ENCODE results near the gene ARHGEF5. TPM values are rescaled to one million over a fixed set of nuclear protein-coding genes. Genes with fewer than 3 reads are reported as not detected.
"Not testable (repeated sequence)": the region's sequence is repeated elsewhere in the genome, so short reads cannot be mapped to it uniquely, and the experiment has no call there.

The ARHGEF5 gene
- total and polyA plus RNA-seq, 2 experiments from 2014 or later: 23.1 to 24.2 TPM

DNA sequence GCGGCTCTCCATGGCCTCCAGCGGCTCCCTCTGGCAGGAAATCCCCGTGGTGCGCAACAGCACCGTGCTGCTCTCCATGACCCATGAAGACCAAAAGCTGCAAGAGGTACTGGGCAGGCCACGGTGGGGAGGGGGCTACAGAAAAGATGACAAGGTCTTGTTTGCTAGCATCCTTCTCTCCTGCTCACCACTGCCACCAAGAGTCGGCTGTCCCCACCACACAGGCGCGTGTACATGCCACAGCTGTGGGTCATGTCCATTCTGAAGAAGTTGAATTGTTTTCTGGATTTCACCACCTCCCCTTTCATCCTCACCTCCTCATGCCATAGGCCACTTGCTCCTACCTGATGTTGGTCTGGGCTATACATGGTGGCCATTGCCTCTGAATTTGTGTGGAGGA, 12.0 kb downstream of the ARHGEF5 start:
- not testable (repeated sequence) for DNase-seq (ENCODE audit: low spot score); H4K20me1 ChIP-seq (ENCODE audit: insufficient read depth, poor library complexity, severe bottlenecking); H3K9me3 ChIP-seq (ENCODE audit: low read depth); H3K4me3 ChIP-seq; H3K79me2 ChIP-seq; H2AFZ ChIP-seq; H3K36me3 ChIP-seq (replicated peaks; ENCODE audit: insufficient read depth, low read depth); H3K4me1 ChIP-seq (ENCODE audit: insufficient read depth); H3K27ac ChIP-seq; H3K4me2 ChIP-seq; H3K9me2 ChIP-seq (replicated peaks; ENCODE audit: insufficient read depth); H3K27me3 ChIP-seq
- no CpG with 5 or more reads among the region's 9 CpGs for WGBS (ENCODE audit: low lambda C conversion rate, missing lambda C conversion rate)

- H3K4me2 ChIP-seq; H3K36me3 ChIP-seq (replicated peaks; ENCODE audit: insufficient read depth, low read depth); H3K27me3 ChIP-seq; H3K9me3 ChIP-seq (ENCODE audit: low read depth); H2AFZ ChIP-seq; DNase-seq (ENCODE audit: low spot score); H3K4me3 ChIP-seq; H3K27ac ChIP-seq; H3K79me2 ChIP-seq; H3K4me1 ChIP-seq (ENCODE audit: insufficient read depth); H4K20me1 ChIP-seq (ENCODE audit: insufficient read depth, poor library complexity, severe bottlenecking); H3K9me2 ChIP-seq (replicated peaks; ENCODE audit: insufficient read depth): not testable (repeated sequence)
- WGBS (ENCODE audit: low lambda C conversion rate, missing lambda C conversion rate): no CpG with 5 or more reads among the region's 7 CpGs
Measured at GRCh38 chr7:144369221-144369620, 14.0 kb downstream of the ARHGEF5 start.

- 91% methylated on average over 9 of the region's 9 CpGs for WGBS (ENCODE audit: low lambda C conversion rate, missing lambda C conversion rate)
- TF ChIP-seq EZH2phosphoT487 (IDR thresholded peaks at IDR 0.05; ENCODE audit: low read depth, severe bottlenecking, unreplicated experiment) (no peak), CTCF (IDR thresholded peaks at IDR 0.05; ENCODE audit: poor library complexity) (no peak), EZH2 (IDR thresholded peaks at IDR 0.05; ENCODE audit: borderline replicate concordance) (no peak)
- Histone ChIP-seq H3K79me2 (no peaks in the 10 kb centered on the region), H3K9me3 (ENCODE audit: low read depth) (no peaks in the 10 kb centered on the region), H2AFZ (no peak overlapping the region), H3K4me3 (no peak overlapping the region), H3K9me2 (replicated peaks; ENCODE audit: insufficient read depth) (no peaks in the 10 kb centered on the region), H3K4me1 (ENCODE audit: insufficient read depth) (peaks cover 4% of the 10 kb centered on the region), H3K27ac (no peak overlapping the region), H4K20me1 (ENCODE audit: insufficient read depth, poor library complexity, severe bottlenecking) (no peaks in the 10 kb centered on the region), H3K4me2 (no peak overlapping the region), H3K36me3 (replicated peaks; ENCODE audit: insufficient read depth, low read depth) (no peaks in the 10 kb centered on the region), H3K27me3 (no peaks in the 10 kb centered on the region)
- DNase-seq (ENCODE audit: low spot score): no peak
Measured at GRCh38 chr7:144378651-144379050, 23.4 kb downstream of the ARHGEF5 start.

- H3K36me3 ChIP-seq (replicated peaks; ENCODE audit: insufficient read depth, low read depth): no peaks in the 10 kb centered on the region
- H3K4me2 ChIP-seq: no peak overlapping the region
- no peak overlapping the region for H2AFZ ChIP-seq
- H3K4me3 ChIP-seq: no peak overlapping the region
- DNase-seq (ENCODE audit: low spot score): no peak
- H3K4me1 ChIP-seq (ENCODE audit: insufficient read depth): peaks cover 10% of the 10 kb centered on the region
- TF ChIP-seq CTCF (IDR thresholded peaks at IDR 0.05; ENCODE audit: poor library complexity): no peak
- TF ChIP-seq EZH2 (IDR thresholded peaks at IDR 0.05; ENCODE audit: borderline replicate concordance): no peak
- no peak for TF ChIP-seq EZH2phosphoT487 (IDR thresholded peaks at IDR 0.05; ENCODE audit: low read depth, severe bottlenecking, unreplicated experiment)
- 95% methylated on average over 11 of the region's 11 CpGs for WGBS (ENCODE audit: low lambda C conversion rate, missing lambda C conversion rate)
- no peaks in the 10 kb centered on the region for H3K79me2 ChIP-seq
- H4K20me1 ChIP-seq (ENCODE audit: insufficient read depth, poor library complexity, severe bottlenecking): no peaks in the 10 kb centered on the region
- H3K9me3 ChIP-seq (ENCODE audit: low read depth): no peaks in the 10 kb centered on the region
- H3K27me3 ChIP-seq: no peaks in the 10 kb centered on the region
- H3K27ac ChIP-seq: no peak overlapping the region
- no peaks in the 10 kb centered on the region for H3K9me2 ChIP-seq (replicated peaks; ENCODE audit: insufficient read depth)
Measured at GRCh38 chr7:144379776-144380384, 24.7 kb downstream of the ARHGEF5 start.
